ENCODE measurements around the gene INPP5D. TPM values are rescaled to one million over a fixed set of nuclear protein-coding genes. Genes with fewer than 3 reads are reported as not detected.

Gene INPP5D
- total RNA-seq, 4 donors from 2014 or later: 11.6 to 333 (median 26.2) TPM

- Histone ChIP-seq H3K27me3 (no peaks in the 10 kb centered on the region), H3K36me3 (no peaks in the 10 kb centered on the region), H3K4me1 (peaks cover 0 to 5% (median 0%) of the 10 kb centered on the region in 4 donors), H3K4me3 (no peak overlapping the region), H3K27ac (no peak overlapping the region), H3K9me3 (no peaks in the 10 kb centered on the region)
- TF ChIP-seq, protein P1, sequence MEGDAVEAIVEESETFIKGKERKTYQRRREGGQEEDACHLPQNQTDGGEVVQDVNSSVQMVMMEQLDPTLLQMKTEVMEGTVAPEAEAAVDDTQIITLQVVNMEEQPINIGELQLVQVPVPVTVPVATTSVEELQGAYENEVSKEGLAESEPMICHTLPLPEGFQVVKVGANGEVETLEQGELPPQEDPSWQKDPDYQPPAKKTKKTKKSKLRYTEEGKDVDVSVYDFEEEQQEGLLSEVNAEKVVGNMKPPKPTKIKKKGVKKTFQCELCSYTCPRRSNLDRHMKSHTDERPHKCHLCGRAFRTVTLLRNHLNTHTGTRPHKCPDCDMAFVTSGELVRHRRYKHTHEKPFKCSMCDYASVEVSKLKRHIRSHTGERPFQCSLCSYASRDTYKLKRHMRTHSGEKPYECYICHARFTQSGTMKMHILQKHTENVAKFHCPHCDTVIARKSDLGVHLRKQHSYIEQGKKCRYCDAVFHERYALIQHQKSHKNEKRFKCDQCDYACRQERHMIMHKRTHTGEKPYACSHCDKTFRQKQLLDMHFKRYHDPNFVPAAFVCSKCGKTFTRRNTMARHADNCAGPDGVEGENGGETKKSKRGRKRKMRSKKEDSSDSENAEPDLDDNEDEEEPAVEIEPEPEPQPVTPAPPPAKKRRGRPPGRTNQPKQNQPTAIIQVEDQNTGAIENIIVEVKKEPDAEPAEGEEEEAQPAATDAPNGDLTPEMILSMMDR (IDR thresholded peaks at IDR 0.05): no peak
- TF ChIP-seq POLR2A (IDR thresholded peaks at IDR 0.05): no peak
- DNase-seq: no peak
Measured at GRCh38 chr2:233026198-233026813, 33.8 kb upstream of the INPP5D start.

DNA sequence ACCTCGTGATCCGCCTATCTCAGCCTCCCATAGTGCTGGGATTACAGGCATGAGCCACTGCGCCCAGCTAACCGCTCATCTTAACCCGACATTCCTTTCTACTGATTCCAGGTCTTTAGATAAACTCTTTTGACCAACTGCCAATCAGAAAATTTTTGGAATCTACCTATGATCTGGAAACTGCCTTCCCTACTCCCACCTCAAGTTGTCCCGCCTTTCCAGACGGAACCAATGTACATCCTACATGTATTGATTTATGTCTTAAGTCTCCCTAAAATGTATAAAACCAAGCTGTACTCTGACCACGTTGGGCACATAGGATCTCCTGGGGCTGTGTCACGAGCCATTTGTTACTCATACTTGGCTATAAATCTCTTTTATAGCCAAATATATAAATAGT lies 30.8 kb upstream of the INPP5D start:
- TF ChIP-seq POLR2A (IDR thresholded peaks at IDR 0.05): no peak
- TF ChIP-seq, protein P1 (IDR thresholded peaks at IDR 0.05): no peak
- H3K4me1 ChIP-seq: peaks cover 0 to 5% (median 0%) of the 10 kb centered on the region in 4 donors
- H3K9me3 ChIP-seq: no peaks in the 10 kb centered on the region
- DNase-seq: no peak
- H3K36me3 ChIP-seq: no peaks in the 10 kb centered on the region
- H3K27me3 ChIP-seq: no peaks in the 10 kb centered on the region
- H3K4me3 ChIP-seq: no peak overlapping the region
- H3K27ac ChIP-seq: no peak overlapping the region

DNA sequence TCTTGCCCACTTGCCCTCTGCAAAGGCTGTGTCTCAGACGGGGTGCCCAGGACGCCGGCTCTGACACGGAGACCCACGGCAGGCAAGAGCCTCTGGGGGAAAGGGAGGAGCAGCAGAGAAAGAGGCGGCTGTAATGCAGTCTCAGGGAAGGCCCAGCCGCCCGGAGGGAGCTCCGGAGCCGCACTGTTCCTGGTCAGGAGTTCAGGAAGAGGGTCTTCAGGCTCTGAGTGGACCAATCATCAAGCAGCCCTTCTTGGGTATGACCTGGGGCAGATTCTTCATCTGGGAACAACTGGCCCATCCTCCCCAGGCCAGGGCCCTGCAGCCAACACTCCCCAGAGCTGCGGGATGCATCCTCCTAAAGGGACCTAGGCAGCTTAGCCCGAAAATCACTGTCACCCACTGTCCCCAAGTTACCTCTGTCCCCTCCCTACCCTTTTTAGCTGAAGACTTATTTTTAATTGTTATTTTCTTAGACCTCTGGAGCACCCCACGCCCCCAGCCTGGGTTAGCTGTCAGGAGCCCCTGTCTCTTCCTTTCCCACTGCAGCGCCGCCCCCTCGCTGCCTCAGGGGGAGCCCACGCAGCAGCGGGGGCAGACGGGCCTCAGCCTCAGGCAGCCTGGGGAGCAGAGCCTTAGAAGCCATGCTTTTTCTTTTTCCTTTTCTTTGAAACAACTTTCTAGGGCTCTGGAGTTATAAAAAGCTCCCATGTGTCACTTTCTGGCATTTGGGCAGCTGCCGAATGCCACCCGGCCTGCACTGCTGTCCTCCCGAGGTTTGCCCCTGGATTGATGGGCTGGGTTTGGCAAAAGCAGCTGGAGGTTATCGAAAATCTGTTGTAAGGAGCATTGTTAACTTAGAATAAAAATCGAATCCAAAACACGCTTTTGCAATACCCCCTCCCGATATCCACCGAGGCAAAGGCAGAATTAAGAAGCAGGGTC lies 28.3 kb upstream of the INPP5D start:
- no peak for TF ChIP-seq POLR2A (IDR thresholded peaks at IDR 0.05)
- TF ChIP-seq, protein P1 (IDR thresholded peaks at IDR 0.05): no peak
- no peak for DNase-seq
- no peaks in the 10 kb centered on the region for H3K9me3 ChIP-seq

GRCh38 chr2:233032551-233033320 lies 27.4 kb upstream of the INPP5D start, which contains the start of gene NEU2:
Gene NEU2, plus strand, starts transcription at chr2:233032672. Its CDS starts 0 bp downstream, at chr2:233032672.
- Histone ChIP-seq H3K9me3 (no peaks in the 10 kb centered on the region), H3K27ac (no peak within 1 kb of the TSS), H3K36me3 (no peaks in the 10 kb centered on the region), H3K27me3 (no peaks in the 10 kb centered on the region), H3K4me1 (peaks cover 0 to 5% (median 0%) of the 10 kb centered on the region in 4 donors), H3K4me3 (no peak within 1 kb of the TSS)
- DNase-seq: no peak
- TF ChIP-seq POLR2A (IDR thresholded peaks at IDR 0.05): no peak
- TF ChIP-seq, protein P1 (IDR thresholded peaks at IDR 0.05): no peak

More for the DNA sequence above, 28.3 kb upstream of the INPP5D start:
- no peaks in the 10 kb centered on the region for H3K36me3 ChIP-seq
- no peak overlapping the region for H3K4me3 ChIP-seq
- no peak overlapping the region for H3K27ac ChIP-seq
- peaks cover 0 to 5% (median 0%) of the 10 kb centered on the region in 4 donors for H3K4me1 ChIP-seq
- no peaks in the 10 kb centered on the region for H3K27me3 ChIP-seq

- Histone ChIP-seq H3K27me3 (no peaks in the 10 kb centered on the region), H3K4me3 (no peak overlapping the region), H3K36me3 (no peaks in the 10 kb centered on the region), H3K4me1 (peaks cover 0 to 1% (median 0%) of the 10 kb centered on the region in 4 donors), H3K27ac (no peak overlapping the region), H3K9me3 (no peaks in the 10 kb centered on the region)
- DNase-seq: no peak
- no peak for TF ChIP-seq POLR2A (IDR thresholded peaks at IDR 0.05)
- TF ChIP-seq, protein P1 (IDR thresholded peaks at IDR 0.05): no peak
Measured at GRCh38 chr2:233033672-233034071, 26.5 kb upstream of the INPP5D start.
